Measurements from ENCODE around the gene TSC22D2.

TSC22D2 gene

DNA sequence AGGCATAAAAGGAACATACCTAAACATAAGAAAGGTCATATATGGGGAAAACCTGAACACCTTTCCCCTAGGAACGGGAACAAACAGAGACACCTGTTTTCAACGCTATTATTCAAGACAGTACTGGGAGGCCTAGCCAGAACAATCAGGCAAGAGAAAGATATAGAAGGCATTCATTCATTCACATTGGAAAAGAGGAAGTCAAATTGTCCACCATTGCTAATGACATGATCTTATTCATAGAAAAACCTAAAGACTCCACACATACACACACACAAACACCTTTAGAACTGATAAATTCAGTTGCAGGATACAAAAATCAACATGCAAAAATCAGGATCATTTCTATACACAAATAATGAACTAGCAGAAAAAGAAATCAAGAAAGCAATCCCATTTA, 101.7 kb downstream of the TSC22D2 start:
- no peaks in the 10 kb centered on the region for H3K4me1 ChIP-seq (ENCODE audit: control insufficient read depth, insufficient read depth, low read length, poor library complexity, severe bottlenecking)
- H3K9me3 ChIP-seq (ENCODE audit: control insufficient read depth, low read length): no peaks in the 10 kb centered on the region
- WGBS, 2 experiments (ENCODE audit: insufficient coverage in 2 of 2): 100% methylated on average over 2 of the region's 2 CpGs
- H3K36me3 ChIP-seq (ENCODE audit: control insufficient read depth, insufficient read depth, low read length): no peaks in the 10 kb centered on the region
- H3K4me3 ChIP-seq (ENCODE audit: extremely low read depth, insufficient read depth, low read length, poor library complexity, severe bottlenecking): no peak overlapping the region
- no peak overlapping the region for H3K27ac ChIP-seq (ENCODE audit: low read depth, low read length, severe bottlenecking)

DNA sequence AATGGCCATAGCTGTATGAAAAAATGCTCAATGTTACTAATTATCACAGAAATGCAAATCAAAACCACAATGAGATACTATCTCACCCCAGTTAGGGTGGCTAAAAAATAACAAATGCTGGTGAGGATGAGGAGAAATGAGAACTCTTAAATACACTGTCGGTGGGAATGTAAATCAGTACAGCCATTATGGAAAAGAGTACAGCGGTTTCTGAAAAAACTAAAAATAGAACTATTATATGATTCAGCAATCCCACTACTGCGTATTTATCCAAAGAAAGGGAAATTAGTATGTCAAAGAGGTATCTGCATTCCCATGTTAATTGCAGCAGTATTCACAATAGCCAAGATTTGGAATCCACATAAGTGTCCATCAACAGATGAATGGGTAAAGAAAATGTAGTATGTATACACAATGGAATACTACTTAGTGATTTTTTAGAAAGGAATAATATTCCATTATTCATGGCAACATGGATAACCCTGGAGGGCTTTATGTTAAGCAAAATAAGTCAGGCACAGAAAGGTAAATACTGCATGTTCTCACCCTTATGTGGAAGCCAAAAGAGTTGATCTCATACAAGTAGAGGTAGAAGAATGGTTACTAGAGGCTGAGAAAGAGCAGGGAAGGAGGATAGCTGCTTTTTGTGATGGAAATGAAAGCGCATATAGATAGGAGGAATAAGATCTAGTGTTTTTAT, 103.2 kb downstream of the TSC22D2 start:
- no peaks in the 10 kb centered on the region for H3K9me3 ChIP-seq (ENCODE audit: control insufficient read depth, low read length)
- no peaks in the 10 kb centered on the region for H3K36me3 ChIP-seq (ENCODE audit: control insufficient read depth, insufficient read depth, low read length)
- WGBS, 2 experiments (ENCODE audit: insufficient coverage in 2 of 2): no CpG with 5 or more reads among the region's 4 CpGs
- H3K4me3 ChIP-seq (ENCODE audit: extremely low read depth, insufficient read depth, low read length, poor library complexity, severe bottlenecking): no peak overlapping the region
- no peak overlapping the region for H3K27ac ChIP-seq (ENCODE audit: low read depth, low read length, severe bottlenecking)
- no peaks in the 10 kb centered on the region for H3K4me1 ChIP-seq (ENCODE audit: control insufficient read depth, insufficient read depth, low read length, poor library complexity, severe bottlenecking)

DNA sequence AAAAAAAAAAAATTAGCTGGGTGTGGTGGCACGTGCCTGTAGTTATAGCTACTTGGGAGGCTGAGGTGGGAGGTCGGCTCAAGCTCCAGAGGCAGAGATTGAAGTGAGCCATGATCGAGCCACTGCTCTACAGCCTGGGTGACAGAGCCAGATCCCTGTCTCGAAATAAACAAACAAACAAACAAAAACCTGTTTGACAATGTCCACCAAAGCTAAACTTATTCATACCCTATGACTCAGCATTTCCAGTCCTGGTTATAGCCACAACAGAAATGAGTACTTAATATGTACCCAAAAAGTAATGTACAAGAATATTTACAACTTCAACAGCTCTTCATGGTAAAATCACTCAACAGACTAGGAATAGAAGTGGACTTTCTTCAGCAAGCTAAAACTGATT, 107.1 kb downstream of the TSC22D2 start:
- no peak overlapping the region for H3K27ac ChIP-seq (ENCODE audit: low read depth, low read length, severe bottlenecking)
- H3K9me3 ChIP-seq (ENCODE audit: control insufficient read depth, low read length): no peaks in the 10 kb centered on the region
- no peaks in the 10 kb centered on the region for H3K36me3 ChIP-seq (ENCODE audit: control insufficient read depth, insufficient read depth, low read length)
- 90 to 100% methylated on average over 2 of the region's 4 CpGs for WGBS, 2 experiments (ENCODE audit: insufficient coverage in 2 of 2)
- H3K4me1 ChIP-seq (ENCODE audit: control insufficient read depth, insufficient read depth, low read length, poor library complexity, severe bottlenecking): no peaks in the 10 kb centered on the region
- H3K4me3 ChIP-seq (ENCODE audit: extremely low read depth, insufficient read depth, low read length, poor library complexity, severe bottlenecking): no peak overlapping the region

All from mesodermal cell (in vitro differentiated cells).